Measurements from ENCODE around the gene CERS5. TPM values are rescaled to one million over a fixed set of nuclear protein-coding genes. Genes with fewer than 3 reads are reported as not detected.

The CERS5 gene
- total and polyA plus RNA-seq, 8 donors = 38.1 to 76.4 (median 67.5) TPM

GRCh38 chr12:50103767-50104321 lies 63.3 kb downstream of the CERS5 start, which contains the start of gene GPD1:
Gene GPD1 (plus strand): TSS chr12:50104008. CDS start chr12:50104051, 43 bp downstream.
- Histone ChIP-seq H3K27ac (no peak within 1 kb of the TSS), H3K9me3 (no peaks in the 10 kb centered on the region), H3K36me3 (peaks cover 0 to 29% of the 10 kb centered on the region in 2 donors), H3K4me1 (peaks cover 7 to 11% of the 10 kb centered on the region in 2 donors), H3K4me3 (no peak within 1 kb of the TSS), H3K27me3 (no peaks in the 10 kb centered on the region)
- intact Hi-C loops (cut with DNase I) = no loop called here
- ATAC-seq = peak; percentile 97
- TF ChIP-seq CTCF (IDR thresholded peaks at IDR 0.05) = no peak
- DNase-seq = peak in 3 of 4 donors; percentile 48 to 90 (median 73)

GRCh38 chr12:50103351-50103750 lies 63.8 kb downstream of the CERS5 start:
- H3K4me3 ChIP-seq = no peak overlapping the region
- no peak overlapping the region for H3K27ac ChIP-seq
- H3K9me3 ChIP-seq = no peaks in the 10 kb centered on the region
- intact Hi-C loops (cut with DNase I) = no loop called here
- no peak for TF ChIP-seq CTCF (IDR thresholded peaks at IDR 0.05)
- peaks cover 0 to 34% of the 10 kb centered on the region in 2 donors for H3K36me3 ChIP-seq
- H3K4me1 ChIP-seq = peaks cover 7 to 11% of the 10 kb centered on the region in 2 donors
- no peak for DNase-seq
- H3K27me3 ChIP-seq = no peaks in the 10 kb centered on the region
- ATAC-seq = no peak

- intact Hi-C loops (cut with DNase I) = no loop called here
Measured at GRCh38 chr12:50102646-50103309, 64.4 kb downstream of the CERS5 start.

GRCh38 chr12:50102131-50102531 lies 65.0 kb downstream of the CERS5 start:
- ATAC-seq = no peak
- Histone ChIP-seq H3K9me3 (no peaks in the 10 kb centered on the region), H3K4me1 (peaks cover 7 to 11% of the 10 kb centered on the region in 2 donors), H3K4me3 (no peak overlapping the region), H3K27me3 (no peaks in the 10 kb centered on the region), H3K36me3 (peaks cover 0 to 46% of the 10 kb centered on the region in 2 donors), H3K27ac (no peak overlapping the region)
- DNase-seq = peak in 1 of 4 donors; percentile 1
- intact Hi-C loops (cut with DNase I) = no loop called here
- TF ChIP-seq CTCF (IDR thresholded peaks at IDR 0.05) = no peak

More at GRCh38 chr12:50102646-50103309, 64.4 kb downstream of the CERS5 start:
- no peaks in the 10 kb centered on the region for H3K9me3 ChIP-seq
- H3K27me3 ChIP-seq = no peaks in the 10 kb centered on the region
- no peak overlapping the region for H3K4me3 ChIP-seq
- DNase-seq (peak in 1 of 4 donors; percentile 27), ATAC-seq (no peak)
- no peak overlapping the region for H3K27ac ChIP-seq
- TF ChIP-seq CTCF (IDR thresholded peaks at IDR 0.05) = no peak
- peaks cover 0 to 39% of the 10 kb centered on the region in 2 donors for H3K36me3 ChIP-seq
- H3K4me1 ChIP-seq = peaks cover 7 to 11% of the 10 kb centered on the region in 2 donors

- ATAC-seq (no peak), DNase-seq (no peak)
- Histone ChIP-seq H3K36me3 (peaks cover 0 to 50% of the 10 kb centered on the region in 2 donors), H3K9me3 (no peaks in the 10 kb centered on the region), H3K4me1 (peaks cover 7 to 11% of the 10 kb centered on the region in 2 donors), H3K27me3 (no peaks in the 10 kb centered on the region), H3K27ac (no peak overlapping the region), H3K4me3 (no peak overlapping the region)
- TF ChIP-seq CTCF (IDR thresholded peaks at IDR 0.05) = peak in 1 of 2 donors; percentile 18
- intact Hi-C loops (cut with DNase I) = no loop called here
Measured at GRCh38 chr12:50101663-50102062, 65.5 kb downstream of the CERS5 start.

Measured in left lung (tissue), 10 donors.